ENCODE data around the gene ZFP91. TPM values are rescaled to one million over a fixed set of nuclear protein-coding genes. Genes with fewer than 3 reads are reported as not detected.

ZFP91 gene
- total RNA-seq, 2 donors from 2014 or later, result 45.8 to 58.8 TPM

DNA sequence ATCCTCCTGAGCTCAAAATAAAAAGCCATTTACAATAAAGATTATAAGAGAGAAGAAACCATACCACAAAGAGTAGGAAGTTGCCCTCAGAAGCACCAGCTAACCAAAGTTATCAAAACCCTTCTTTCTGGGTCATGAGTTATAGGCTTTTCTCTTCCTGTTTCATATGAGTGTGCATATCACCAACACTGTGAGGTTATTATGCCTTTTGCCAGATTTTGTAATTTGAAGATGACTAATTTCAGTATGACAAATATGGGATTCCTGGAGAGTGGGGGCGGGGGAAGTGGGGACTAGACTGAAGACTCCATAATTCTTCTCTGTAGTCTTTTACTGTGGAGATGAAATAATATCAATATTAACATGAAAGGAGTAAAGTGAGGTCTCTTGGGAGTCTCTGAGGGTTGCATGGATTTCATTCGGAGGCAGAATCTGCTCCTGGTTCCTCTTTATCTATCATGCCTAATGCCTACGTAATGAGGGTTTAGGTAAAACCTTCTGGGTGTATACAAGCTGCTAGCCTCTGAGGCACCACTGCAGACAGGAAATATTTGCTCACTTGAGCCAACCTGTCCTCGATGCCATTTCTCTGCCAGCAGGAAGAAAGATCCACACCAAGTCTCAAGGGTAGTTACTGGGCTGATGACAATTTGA, 5.3 kb upstream of the ZFP91 start:
- TF ChIP-seq CTCF (IDR thresholded peaks at IDR 0.05), result no peak
- H3K27me3 ChIP-seq (replicated peaks; ENCODE audit: insufficient read depth), result no peaks in the 10 kb centered on the region
- H3K36me3 ChIP-seq, result no peaks in the 10 kb centered on the region
- DNase-seq (ENCODE audit: low spot score) (peak; percentile 40), ATAC-seq (ENCODE audit: insufficient number of reproducible peaks, low FRiP score, low read depth) (peak; percentile 52)
- H3K9me3 ChIP-seq, result no peaks in the 10 kb centered on the region
- peak overlapping the region; percentile 100 for H3K27ac ChIP-seq
- peak overlapping the region; percentile 56 for H3K4me3 ChIP-seq
- H3K4me1 ChIP-seq (ENCODE audit: control insufficient read depth in 1 of 2, low read depth in 2 of 2), result peaks cover 40 to 55% of the 10 kb centered on the region in 2 donors

DNA sequence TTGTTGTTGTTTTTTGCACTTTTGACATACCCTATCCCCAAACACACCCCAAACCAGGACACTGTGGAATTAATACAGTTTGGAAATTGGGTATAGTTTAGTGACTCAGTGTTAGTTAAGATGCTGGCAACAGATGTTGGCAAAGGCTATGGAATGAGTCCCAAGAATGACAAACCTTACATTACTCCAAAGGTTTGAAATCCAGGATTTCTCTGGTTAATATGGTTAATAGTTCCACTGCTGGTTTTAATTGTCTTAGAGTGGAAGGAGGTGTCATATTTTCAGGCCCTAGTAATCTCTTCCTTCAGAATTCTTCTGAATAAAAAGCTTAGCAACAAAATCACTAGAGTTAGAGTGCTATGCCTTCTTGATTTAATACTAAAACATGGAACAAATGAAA, 4.0 kb upstream of the ZFP91 start:
- Histone ChIP-seq H3K27me3 (replicated peaks; ENCODE audit: insufficient read depth) (no peaks in the 10 kb centered on the region), H3K4me1 (ENCODE audit: control insufficient read depth in 1 of 2, low read depth in 2 of 2) (peaks cover 40 to 55% of the 10 kb centered on the region in 2 donors), H3K9me3 (no peaks in the 10 kb centered on the region), H3K36me3 (no peaks in the 10 kb centered on the region), H3K4me3 (peak overlapping the region; percentile 56), H3K27ac (peak overlapping the region; percentile 100)
- DNase-seq (ENCODE audit: low spot score) (no peak), ATAC-seq (ENCODE audit: insufficient number of reproducible peaks, low FRiP score, low read depth) (no peak)
- no peak for TF ChIP-seq CTCF (IDR thresholded peaks at IDR 0.05)

- Histone ChIP-seq H3K4me3 (peak within 1 kb of the TSS; percentile 84), H3K9me3 (no peaks in the 10 kb centered on the region), H3K27ac (peak within 1 kb of the TSS; percentile 100), H3K27me3 (replicated peaks; ENCODE audit: insufficient read depth) (no peaks in the 10 kb centered on the region), H3K4me1 (ENCODE audit: control insufficient read depth in 1 of 2, low read depth in 2 of 2) (peaks cover 41 to 60% of the 10 kb centered on the region in 2 donors), H3K36me3 (no peaks in the 10 kb centered on the region)
- DNase-seq (ENCODE audit: low spot score) (no peak), ATAC-seq (ENCODE audit: insufficient number of reproducible peaks, low FRiP score, low read depth) (no peak)
- no peak for TF ChIP-seq CTCF (IDR thresholded peaks at IDR 0.05)
Observed at GRCh38 chr11:58575377-58576020, 3.4 kb upstream of the ZFP91 start, which contains the start of gene LPXN. Gene LPXN, minus strand, starts transcription at chr11:58575856. Its CDS starts 84 bp downstream, at chr11:58575772.

GRCh38 chr11:58576887-58577471, 1.9 kb upstream of the ZFP91 start:
- H3K4me1 ChIP-seq (ENCODE audit: control insufficient read depth in 1 of 2, low read depth in 2 of 2), result peaks cover 56 to 71% of the 10 kb centered on the region in 2 donors
- peak overlapping the region; percentile 100 for H3K27ac ChIP-seq

More at GRCh38 chr11:58576887-58577471, 1.9 kb upstream of the ZFP91 start:
- ATAC-seq (ENCODE audit: insufficient number of reproducible peaks, low FRiP score, low read depth) (no peak), DNase-seq (ENCODE audit: low spot score) (no peak)
- no peaks in the 10 kb centered on the region for H3K9me3 ChIP-seq
- H3K36me3 ChIP-seq, result no peaks in the 10 kb centered on the region
- no peaks in the 10 kb centered on the region for H3K27me3 ChIP-seq (replicated peaks; ENCODE audit: insufficient read depth)
- no peak for TF ChIP-seq CTCF (IDR thresholded peaks at IDR 0.05)
- H3K4me3 ChIP-seq, result peak overlapping the region; percentile 84
